AG09309 (cell line): ENCODE results near the gene KCNH1.

Source experiments
- DNase-seq: peaks from one replicate; pipeline ENCODE4 v3.0.0-alpha.2; 2010; ENCODE audit warnings: low read depth
- H3K4me3 ChIP-seq: 2 replicates; pipeline ENCODE4 v1.5.1; 2011; ENCODE audit warnings: mild to moderate bottlenecking, low read depth, low read length, moderate library complexity; ENCODE audit not compliant: control insufficient read depth
- CTCF ChIP-seq: IDR thresholded peaks from 2 replicates; pipeline ENCODE4 v1.5.1; 2011; ENCODE audit warnings: mild to moderate bottlenecking, low read depth, low read length, inconsistent platforms; ENCODE audit not compliant: insufficient read depth, control insufficient read depth; ENCODE audit errors: missing control alignments

The KCNH1 gene

GRCh38 chr1:210905365-210905904 is 228.5 kb downstream of the KCNH1 start:
- no peak for DNase-seq
- TF ChIP-seq CTCF = no peak
- H3K4me3 ChIP-seq = no peak overlapping the region

GRCh38 chr1:210901981-210902770 is 231.8 kb downstream of the KCNH1 start:
- DNase-seq = no peak
- H3K4me3 ChIP-seq = no peak overlapping the region
- no peak for TF ChIP-seq CTCF

- no peak for DNase-seq
- TF ChIP-seq CTCF = no peak
Measured at GRCh38 chr1:210900820-210901219, 233.1 kb downstream of the KCNH1 start.

GRCh38 chr1:210900079-210900478 is 233.9 kb downstream of the KCNH1 start:
- no peak for TF ChIP-seq CTCF
- no peak overlapping the region for H3K4me3 ChIP-seq
- DNase-seq = no peak

More at GRCh38 chr1:210900820-210901219, 233.1 kb downstream of the KCNH1 start:
- H3K4me3 ChIP-seq = no peak overlapping the region

GRCh38 chr1:210899676-210900075 is 234.3 kb downstream of the KCNH1 start:
- TF ChIP-seq CTCF = no peak
- no peak for DNase-seq
- H3K4me3 ChIP-seq = no peak overlapping the region

- TF ChIP-seq CTCF = no peak
- H3K4me3 ChIP-seq = no peak overlapping the region
- DNase-seq = no peak
Measured at GRCh38 chr1:210898473-210898872, 235.5 kb downstream of the KCNH1 start.

GRCh38 chr1:210883821-210884220 is 250.1 kb downstream of the KCNH1 start:
- H3K4me3 ChIP-seq = no peak overlapping the region
- TF ChIP-seq CTCF = no peak
- DNase-seq = peak; percentile 37
